Activated CD8-positive, alpha-beta memory T cell treated with anti-CD3 and anti-CD28 coated beads for 48 hours (primary cell): ENCODE results near the gene PAEP.

ENCODE experiments used
- DNase-seq, 3 experiments: peaks; one replicate each; pipeline ENCODE4 v3.0.0-alpha.2; 2020; ENCODE audit warnings: low read depth in 2 of 3, low spot score in 2 of 3

PAEP gene

DNA sequence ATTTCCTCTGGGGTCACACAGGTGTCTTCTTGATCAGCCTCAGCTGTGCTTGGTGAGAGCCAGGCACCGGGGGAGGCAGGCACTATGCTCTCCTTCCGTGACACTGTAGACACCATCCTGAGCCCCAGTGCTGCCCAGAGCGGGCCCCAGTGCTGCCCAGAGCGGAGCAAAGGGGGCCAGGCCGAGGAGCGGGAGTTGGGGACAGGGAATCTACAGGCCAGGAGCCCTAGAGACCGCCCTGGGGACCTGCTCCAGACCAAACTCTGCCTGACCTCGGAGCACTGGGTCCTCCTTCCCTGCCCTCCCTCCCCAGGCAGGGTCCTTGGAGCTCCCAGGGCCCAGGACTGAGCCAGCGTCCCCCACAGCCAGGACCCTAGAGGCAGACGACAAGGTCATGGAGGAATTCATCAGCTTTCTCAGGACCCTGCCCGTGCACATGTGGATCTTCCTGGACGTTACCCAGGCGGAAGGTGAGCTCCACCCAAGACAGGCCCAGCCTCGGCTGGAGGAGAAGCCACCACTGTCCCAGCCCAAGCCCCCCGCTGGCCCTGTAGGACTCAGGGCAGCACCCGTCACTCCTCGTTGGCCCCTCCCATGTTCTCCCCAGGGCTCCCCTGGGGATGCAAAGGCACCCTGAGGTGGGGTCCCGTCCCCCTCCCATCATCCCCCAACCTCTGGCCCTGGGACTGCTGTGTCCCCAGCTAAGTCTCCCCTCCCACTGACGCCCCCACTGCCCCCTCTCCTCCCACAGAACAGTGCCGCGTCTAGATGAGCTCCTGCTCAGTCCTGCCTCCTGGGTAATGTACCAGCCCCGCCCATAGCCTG, 30.2 kb downstream of the PAEP start:
- no peak for DNase-seq

DNA sequence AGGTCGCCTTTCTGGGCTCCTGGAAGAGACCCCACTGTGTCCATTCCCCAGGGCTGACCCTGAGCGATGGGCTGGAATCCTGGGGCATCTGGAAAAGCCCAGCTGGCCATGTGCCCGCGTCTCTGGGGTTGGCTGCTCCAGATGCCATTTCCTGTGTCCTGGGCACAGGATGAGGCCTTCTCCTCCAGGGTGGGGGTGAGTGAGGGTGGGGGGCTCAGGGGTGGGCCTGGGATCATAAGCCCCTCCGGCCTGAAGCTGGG, 30.7 kb downstream of the PAEP start:
- no peak for DNase-seq

DNA sequence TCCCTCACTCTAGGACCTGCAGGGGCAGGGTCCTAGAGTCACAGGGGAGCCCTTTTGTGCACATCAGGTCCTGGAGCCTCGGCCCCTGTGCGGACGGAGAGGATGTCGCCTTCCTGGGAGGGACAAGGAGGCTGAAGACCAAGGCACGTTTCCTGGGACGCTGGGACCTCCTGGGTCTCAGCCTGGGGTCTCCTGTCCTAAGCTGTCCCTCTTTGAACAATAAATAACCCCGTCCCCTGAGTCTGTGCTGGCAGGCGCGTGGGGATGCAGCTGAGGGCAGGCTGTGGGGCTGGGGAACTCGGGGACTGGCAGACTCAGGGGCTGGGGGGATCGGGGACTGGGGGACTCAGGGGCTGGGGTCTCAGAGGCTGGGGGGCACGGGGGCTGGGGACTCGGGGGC, 31.1 kb downstream of the PAEP start:
- no peak for DNase-seq

DNA sequence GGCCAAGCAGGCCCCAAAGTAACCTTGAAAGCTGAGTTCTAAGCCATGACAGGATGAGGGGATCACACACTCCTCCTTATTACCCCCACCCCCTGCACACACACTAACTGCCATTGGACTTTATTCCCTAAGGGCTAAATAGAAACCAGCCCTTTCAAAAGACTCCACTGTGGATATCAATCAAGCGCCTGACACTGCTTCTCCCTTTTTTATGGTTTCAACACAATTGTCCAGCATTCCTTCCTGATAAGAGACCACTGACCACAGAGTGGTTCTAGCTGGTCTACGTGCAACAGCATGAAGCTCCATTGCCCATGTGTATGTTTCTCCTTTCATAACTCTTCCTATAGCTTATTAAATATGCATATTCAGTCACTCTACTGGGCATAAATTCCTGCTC, 34.7 kb downstream of the PAEP start:
- DNase-seq, result no peak

DNA sequence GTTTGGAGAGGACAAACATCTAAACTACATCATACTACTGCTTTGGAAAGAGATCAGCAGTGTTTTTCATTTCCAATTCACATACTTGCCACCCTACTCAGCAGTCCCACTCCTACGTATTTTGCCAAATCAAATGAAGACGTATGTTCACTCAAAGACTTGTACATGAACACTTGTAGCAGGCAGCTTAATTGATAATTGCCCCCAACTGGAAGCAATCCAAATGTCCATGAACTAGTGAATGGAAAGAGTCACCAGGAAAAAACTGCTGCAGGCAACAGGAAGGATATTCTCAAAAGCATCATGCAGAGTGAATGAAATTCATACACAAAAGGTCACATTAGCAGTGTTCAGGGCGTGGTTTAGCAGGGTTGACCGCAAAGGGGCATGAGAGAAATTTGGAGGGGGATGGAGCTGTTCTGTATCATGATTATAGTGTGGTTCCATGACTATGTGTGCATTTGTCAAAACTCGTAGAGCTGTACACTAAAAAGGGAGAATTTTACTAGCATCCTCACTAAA, 38.8 kb downstream of the PAEP start:
- DNase-seq, result no peak

DNA sequence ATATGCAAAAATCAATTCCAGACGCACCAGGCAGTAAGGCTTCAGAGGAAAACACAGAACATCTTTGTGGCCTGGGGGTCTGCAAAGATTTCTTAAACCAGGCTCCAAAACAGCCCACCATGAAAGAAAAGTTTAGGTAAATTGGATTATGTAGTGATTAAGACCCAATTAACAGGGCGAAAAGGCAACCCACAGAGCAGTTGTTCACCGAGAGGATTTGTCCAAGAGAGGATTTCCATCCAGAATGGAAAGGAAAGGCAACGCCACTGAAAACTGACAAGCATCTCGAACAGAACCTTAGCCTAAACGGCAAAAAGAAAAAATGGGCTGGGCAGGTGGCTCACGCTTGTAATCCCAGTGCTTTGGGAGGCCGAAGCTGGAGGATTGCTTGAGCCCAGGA, 40.4 kb downstream of the PAEP start:
- no peak for DNase-seq

DNA sequence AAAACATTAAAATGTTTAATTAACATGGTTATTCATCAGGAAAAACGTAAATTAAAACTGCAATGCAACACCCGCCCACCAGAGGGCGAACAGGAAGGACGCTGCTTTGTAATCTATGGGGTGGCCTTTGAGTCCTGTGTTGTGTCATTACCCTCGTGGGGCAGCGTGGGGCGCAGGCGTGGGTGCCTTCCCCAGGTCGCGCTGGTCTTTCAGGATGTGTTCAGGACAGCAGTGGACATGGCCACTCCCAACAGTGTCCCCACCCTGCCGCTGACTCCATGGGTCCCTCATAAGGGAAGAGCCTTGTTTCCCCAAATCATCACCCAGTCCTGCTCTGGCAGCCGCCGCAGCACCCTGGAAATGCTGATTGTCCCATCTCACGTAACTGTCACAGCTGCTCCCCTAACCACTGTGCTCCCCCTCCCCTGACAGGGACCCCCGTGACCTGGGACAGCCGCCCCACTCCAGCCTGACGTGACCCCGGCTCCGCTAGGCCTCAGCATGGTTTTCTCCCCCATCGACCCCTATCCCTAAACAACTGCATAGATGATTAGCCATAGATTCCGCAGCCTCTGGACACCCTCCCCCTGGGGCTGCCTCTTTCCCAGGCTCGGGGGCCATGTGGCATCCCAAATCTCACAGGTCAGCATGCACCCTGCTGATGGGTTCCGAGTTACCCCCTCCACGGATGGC, 41.4 kb downstream of the PAEP start:
- DNase-seq, result peak; percentile 11 to 52 (median 28)

DNA sequence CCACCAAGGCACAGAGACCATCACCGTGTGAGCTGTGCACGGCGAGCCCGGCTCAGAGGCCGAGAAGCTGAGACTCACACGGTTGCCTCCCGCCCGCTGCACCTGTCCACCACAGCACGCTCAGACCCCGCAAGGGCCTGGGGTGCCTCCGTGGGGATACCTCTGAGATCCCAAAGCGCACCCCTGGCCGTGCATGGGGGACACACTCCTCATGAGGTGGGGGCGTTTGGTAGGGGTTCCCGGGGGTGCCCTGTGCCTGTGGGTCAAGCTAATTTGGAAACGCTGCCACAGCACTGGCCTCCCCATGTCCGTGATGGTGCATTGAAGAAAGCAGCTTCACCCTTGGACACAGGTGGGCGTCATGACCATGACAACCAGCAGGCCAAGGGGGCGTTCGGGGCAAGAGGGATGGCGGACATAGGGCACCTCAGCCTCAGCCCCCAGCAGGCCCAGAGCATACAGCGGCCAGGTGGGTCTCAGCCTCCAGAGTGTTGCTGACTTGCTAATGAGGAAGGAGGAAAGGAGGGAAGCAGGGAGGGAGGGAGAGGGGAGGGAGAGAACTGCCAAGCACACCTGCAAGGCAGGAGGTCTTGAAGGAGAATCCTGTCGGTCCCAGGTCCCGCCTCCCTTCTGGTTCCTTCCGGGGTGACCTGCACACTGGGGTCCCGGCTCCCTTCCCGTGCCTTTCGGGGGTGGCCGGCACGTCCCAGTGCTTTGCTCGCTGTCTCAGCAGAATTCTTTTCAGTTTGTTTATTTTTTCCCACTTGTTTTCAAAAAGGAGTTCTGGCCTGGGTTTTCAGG, 43.1 kb downstream of the PAEP start:
- DNase-seq, result no peak

DNA sequence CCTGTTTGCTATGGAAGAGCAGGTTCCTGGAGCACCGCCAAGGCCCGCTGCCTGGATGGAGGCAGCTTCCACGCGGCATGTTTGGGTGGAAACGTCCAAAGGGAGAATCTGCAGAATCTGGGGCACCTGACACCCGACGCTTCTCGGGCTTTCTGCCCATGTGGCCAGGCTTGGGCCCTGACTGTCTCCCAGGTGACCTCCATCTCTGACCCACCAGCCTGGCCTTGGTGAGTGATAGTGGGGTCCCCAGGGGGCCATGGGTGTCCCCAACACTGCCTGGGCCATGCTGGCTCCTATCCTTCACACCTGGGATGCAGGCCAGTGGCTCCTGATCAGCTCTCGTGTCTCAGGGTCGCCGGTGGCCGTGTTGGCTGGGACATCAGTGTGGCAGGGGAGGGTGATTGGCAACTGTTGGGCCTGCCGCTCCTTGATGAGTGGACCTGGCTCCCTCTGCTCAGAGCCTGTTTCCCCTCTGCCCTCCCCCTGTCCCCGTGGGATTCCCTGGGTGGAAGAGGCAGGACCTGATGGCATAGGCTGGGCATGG, 43.8 kb downstream of the PAEP start:
- no peak for DNase-seq

DNA sequence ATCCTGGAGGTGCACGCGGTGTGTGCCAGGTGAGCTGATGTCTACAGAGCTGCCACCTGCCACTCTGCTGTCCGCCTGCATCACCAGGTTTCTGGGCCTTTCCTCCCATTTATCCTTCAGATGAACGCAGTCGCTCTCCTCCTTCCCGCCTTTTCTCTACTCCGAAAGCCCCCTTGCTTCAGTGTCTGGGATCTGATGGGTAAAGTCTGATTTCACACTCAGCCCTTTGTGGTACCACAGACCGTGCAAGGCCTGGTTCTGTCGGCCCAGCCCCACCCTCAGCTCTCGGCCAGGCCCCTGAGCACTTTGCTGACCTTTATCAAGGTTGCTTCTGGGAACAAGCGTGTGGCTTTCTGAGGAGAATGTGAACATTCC, 45.3 kb downstream of the PAEP start:
- no peak for DNase-seq

DNA sequence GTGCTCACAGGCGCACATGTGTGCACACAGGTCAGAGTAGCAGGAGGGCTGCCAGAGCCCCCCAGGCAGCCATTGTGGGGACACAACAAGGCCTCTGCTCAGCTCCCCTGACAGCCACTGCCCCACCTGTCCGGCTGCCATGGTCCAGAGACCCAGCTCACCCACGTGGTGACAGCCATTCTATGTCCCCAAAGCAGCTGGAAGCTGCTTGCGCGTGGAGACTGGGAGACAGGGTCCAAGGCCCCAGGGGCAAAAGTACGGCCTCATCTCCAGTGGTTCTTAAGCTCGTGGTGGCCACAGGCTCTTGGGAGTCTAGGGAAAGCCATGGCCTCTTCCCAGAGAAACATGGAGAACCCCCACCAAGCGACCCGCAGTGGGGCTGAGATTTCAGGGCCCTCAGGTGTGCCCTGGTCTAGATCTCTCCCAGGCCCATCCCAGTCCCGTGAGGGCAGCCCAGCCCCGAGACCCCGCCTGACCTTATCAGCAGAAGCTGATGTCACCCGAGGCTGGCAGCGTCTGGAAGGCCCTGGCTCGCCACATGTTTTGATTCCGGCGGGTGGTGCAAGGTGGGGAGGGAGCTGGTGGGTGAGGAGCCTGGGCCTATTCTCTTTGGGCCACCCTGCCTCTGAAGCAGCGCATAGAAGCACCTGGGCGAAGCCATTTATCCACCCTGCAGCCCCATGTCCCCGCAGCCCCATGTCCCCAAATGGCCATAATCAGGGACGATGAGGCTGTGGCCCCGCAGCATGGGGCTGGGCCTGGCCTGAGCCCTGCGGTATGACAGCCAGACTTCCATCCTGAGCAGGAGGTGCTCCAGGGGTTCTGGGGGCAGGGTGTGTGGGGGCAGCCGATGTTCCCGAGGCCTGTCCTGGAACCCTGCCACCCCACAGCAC, 46.1 kb downstream of the PAEP start:
- no peak for DNase-seq

DNA sequence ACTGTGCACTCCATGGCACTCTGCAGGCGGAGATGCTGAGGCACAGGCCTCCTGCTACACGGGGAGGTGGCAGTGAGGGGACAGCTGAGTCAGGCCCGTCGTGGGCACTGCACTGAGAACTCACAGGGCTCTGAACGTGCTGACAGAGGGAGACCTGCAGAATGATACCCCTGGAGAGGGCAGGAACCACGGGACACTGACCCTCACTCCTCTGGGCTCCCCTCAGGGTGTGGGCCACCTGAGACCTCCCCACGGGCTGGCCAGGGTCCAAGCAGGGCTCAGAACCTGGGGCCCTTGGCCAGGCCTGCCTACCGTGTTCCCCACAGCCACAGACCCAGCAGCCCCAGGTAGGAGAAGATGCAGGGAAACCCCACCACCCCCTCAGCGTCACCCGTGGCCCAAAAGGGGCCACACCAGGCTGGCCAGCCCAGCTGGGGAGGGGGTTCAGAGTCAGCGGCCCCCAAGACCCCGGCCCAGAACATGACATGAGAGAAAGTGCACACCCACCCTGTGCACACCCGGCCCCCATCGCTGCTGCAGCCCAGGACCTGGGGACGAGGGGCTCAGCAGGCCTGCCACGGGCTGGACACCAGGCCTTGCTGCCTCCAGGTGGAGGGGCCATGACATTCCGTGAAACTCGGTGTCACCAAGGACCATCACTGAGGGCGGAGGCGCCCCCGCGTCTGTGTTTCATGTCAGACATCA, 46.9 kb downstream of the PAEP start:
- no peak for DNase-seq

DNA sequence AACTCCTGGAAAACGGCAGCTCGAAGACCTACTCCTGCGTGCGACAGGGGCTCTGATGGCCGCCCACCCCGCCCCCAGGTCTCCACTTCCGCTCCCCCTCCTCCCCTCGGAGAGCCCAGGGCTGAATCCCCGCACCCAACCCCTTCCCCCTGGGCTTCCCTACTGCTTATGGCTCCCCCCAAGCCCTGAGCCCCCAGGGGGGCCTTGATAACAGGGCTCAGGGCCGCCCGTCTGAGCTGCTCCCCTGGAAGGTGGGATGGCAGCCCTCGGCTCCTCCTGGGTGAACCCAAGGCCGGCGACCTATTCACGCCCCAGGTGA, 47.4 kb downstream of the PAEP start:
- DNase-seq, result no peak

DNA sequence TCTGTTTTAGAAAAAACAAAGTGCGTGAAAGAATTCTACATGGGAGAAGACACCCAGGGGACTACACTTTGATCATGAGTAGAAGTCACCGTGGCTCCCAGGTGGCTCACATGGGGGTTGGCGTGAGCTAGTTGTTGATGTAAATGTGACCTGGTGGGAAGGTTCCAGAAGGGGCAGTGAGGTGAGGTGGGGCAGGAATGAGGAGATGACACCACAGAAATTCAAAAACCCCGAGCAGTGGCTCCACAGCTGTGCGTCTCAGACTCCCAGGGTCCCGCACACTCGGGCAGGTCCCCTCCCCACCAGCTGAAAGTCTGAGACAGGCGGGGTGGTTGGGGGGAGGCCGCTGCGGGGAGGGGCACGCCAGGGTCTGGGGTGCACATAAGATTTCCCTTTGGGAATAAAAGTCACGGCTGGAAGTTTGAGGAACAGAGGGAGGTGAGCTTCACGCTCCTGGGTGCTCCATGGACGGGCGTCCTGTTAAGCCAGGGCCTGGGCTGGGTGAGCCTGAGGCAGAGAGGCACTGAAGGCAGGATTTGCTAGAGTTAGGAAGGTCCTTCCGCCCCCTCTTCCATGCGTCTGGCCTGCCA, 47.9 kb downstream of the PAEP start:
- no peak for DNase-seq

DNA sequence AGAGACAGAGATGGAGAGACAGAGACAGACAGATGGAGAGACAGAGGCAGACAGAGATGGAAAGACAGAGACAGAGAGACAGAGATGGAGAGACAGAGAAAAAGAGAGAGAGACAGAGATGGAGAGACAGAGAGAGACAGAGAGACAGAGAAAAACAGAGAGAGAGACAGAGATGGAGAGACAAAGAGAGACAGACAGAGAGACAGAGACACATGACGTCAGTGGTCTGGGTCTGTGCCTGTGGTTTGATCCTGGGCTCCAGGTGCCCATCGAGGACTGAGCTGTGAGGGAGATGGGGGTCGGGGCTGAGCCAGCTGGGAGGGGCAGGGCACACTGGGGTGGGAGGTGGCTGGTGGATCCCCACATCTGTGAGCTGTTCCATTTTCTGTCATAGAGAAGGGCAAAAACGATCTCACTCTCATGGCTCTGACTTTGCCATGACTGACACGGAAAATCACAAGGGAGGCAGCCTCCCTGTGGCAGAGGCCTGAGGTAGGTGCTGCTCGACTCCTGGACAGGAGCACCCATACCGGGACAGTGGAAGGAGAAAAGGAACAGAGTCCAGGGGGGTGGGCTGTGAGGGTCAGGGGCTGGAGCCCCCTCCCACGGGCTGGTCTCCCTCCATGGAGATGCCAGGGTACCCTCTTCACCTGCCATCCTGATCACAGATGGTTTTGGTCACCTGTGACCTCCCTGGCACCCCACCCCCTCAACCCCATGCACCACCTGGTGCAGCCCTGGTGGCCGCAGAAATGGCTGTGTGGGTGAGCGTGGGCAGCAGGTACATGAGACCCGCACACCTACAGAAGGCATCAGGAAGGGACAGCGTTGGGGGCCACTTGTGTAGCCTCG, 49.0 kb downstream of the PAEP start:
- no peak for DNase-seq

DNA sequence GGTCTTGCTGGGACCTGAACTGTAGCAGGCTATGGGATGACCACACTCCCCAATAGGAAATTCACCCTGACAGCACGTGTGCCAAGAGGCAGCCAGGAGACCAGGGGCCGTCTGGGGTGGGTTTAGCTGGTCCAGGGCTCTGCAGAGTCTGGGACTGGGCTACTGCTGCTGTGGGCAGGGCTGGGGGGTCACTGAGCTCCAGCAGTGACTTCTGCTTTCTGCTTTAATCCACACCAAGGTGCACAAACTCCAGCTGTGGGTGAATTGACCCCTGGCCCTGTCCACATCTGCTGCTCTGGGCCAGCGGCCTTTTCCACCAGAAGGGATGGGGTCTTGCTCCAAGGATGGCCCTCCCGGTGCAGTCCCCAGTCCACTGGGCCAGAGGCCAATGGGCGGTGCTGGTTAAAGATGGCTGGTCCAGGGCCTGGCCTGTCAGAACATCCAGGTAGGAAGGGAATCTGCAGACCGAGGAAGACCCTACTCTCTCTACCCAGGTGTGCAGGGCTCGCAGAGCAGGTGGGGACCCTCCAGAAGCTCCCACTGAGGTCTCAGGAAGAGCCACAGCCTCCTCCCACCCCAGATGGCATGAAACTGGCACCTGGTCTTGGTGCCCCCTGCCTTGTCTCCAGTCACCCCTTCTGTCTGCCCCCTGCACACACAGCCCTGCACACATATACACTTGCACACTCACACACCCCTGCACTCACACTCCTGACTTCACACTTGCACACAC, 49.8 kb downstream of the PAEP start:
- DNase-seq, result no peak

DNA sequence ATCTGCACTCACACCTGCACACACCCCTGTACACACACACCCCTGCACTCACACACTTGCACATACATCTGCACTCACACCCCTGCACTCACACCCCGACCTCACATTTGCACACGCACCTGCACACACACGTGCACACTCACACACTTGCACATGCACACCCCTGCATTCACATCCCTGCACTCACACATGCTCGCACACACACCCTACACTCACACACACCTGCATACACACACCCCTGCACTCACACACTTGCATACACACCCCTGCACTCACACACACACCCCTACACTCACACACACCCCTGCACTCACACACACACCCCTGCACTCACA, 50.3 kb downstream of the PAEP start:
- DNase-seq, result no peak

DNA sequence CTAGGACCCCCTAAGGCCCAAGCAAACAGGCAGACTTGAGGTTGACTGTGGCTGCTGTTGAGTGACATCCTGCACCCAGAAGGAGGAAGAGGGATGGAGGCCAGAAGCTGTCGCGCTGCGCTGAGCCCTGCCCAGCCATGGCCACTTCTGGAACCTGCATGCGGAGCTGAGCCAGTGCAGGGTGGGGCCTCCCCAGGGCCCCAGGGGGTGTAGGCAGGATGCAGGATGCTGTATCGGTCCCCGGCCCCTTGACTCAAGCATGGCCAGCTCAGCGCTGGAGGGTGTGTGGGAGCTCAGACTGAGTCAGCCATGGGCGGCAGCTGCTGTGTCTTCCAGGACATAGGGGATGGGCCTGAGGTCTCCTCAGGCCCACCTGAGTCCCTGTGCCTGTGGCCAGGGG, 50.9 kb downstream of the PAEP start:
- DNase-seq, result no peak
